Endodermal cell (in vitro differentiated cells): Measurements from ENCODE around the gene TFG. TPM values are rescaled to one million over a fixed set of nuclear protein-coding genes. Genes with fewer than 3 reads are reported as not detected.

Experiments
- DNase-seq: peaks from one replicate; pipeline ENCODE4 v3.0.0-alpha.2; 2017
- H3K27ac ChIP-seq: 2 replicates; pipeline ENCODE4 v1.5.1; 2013; ENCODE audit warnings: mild to moderate bottlenecking, low read depth, low read length, moderate library complexity
- H3K27me3 ChIP-seq: 2 replicates; pipeline ENCODE4 v1.6.1; 2013; ENCODE audit warnings: mild to moderate bottlenecking, low read length, moderate library complexity; ENCODE audit not compliant: insufficient read depth, control insufficient read depth, poor library complexity, severe bottlenecking
- H3K36me3 ChIP-seq: 2 replicates; pipeline ENCODE4 v1.7.0; 2013; ENCODE audit warnings: mild to moderate bottlenecking, low read length, moderate library complexity; ENCODE audit not compliant: control insufficient read depth, insufficient read depth
- H3K4me1 ChIP-seq: one replicate; pipeline ENCODE4 v1.7.0; 2013; ENCODE audit warnings: low read length; ENCODE audit not compliant: control insufficient read depth, insufficient read depth
- H3K4me3 ChIP-seq: 2 replicates; pipeline ENCODE4 v1.5.1; 2013; ENCODE audit warnings: mild to moderate bottlenecking, low read length, moderate library complexity
- H3K9ac ChIP-seq: 2 replicates; pipeline ENCODE4 v1.6.1; 2013; ENCODE audit warnings: mild to moderate bottlenecking, low read length, moderate library complexity; ENCODE audit not compliant: poor library complexity, severe bottlenecking; ENCODE audit errors: extremely low read depth
- H3K9me3 ChIP-seq: 2 replicates; pipeline ENCODE4 v1.6.1; 2013; ENCODE audit warnings: mild to moderate bottlenecking, low read length, moderate library complexity; ENCODE audit not compliant: control insufficient read depth
- H3K27ac Mint-ChIP-seq: 2 replicates; pipeline ENCODE4 v1.8.0; 2020; ENCODE audit warnings: mixed read lengths
- H3K27me3 Mint-ChIP-seq: 2 replicates; pipeline ENCODE4 v1.8.0; 2021; ENCODE audit warnings: mild to moderate bottlenecking, mixed read lengths; ENCODE audit not compliant: insufficient read depth
- H3K36me3 Mint-ChIP-seq: 2 replicates; pipeline ENCODE4 v1.8.0; 2020; ENCODE audit warnings: low read depth, mixed read lengths
- H3K4me1 Mint-ChIP-seq: 2 replicates; pipeline ENCODE4 v1.8.0; 2020; ENCODE audit warnings: mixed read lengths
- H3K4me3 Mint-ChIP-seq: 2 replicates; pipeline ENCODE4 v1.8.0; 2020; ENCODE audit warnings: mild to moderate bottlenecking, moderate library complexity, mixed read lengths
- H3K9me3 Mint-ChIP-seq: 2 replicates; pipeline ENCODE4 v1.8.0; 2020; ENCODE audit warnings: mild to moderate bottlenecking, mixed read lengths
- WGBS, 2 experiments: methylation state at CpG; one replicate each; pipeline versions ENCODE4 v1.1.5 to v1.1.7; 2013; ENCODE audit warnings: missing lambda C conversion rate in 2 of 2, mixed read lengths in 1 of 2; ENCODE audit not compliant: insufficient coverage in 1 of 2, insufficient read length in 1 of 2; 5-methylcytosine and 5-hydroxymethylcytosine counted together
- total RNA-seq, 2 donors: library from RNA; stranded (reverse); fragmentation: NEBNext Ultra II Directional in 1 of 2; extraction: Animal tissue kit (Norgen Biotek cat#: 25700) in 1 of 2; gene quantifications; 2 replicates in 1 of 2; 3 replicates in 1 of 2; pipeline ENCODE4 v1.2.1, GENCODE V29; 2021
- TF ChIP-seq, protein P1 (sequence below): fragments of 200-600 bp; sonication (generic); conservative IDR thresholded peaks from 2 replicates; pipeline ENCODE4 v1.5.0; 2021; ENCODE audit warnings: antibody characterized with exemption, mild to moderate bottlenecking

TFG gene
- total RNA-seq, 2 donors from 2014 or later, result 102 to 137 TPM

DNA sequence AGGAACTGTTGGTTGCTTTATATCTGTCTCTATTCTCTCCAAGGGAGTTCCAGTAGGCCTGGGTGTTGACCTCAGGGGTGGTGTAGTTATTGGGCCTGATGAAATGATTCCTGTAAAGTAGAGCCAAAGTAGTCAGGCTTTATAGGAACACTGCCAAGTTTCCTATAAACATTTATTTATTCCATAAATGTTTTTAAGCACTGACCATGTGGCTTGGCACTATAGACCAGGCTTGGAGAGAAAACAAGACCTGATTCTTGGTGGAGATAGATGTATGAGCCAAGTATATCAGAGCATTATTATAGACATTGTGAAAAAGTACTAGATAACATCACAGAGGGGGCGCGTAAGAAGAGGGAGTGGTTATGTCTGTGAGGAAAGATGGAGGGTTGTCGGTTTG, 65.9 kb downstream of the TFG start:
- H3K9ac ChIP-seq, result no peak overlapping the region
- H3K4me1 Mint-ChIP-seq, result peaks cover 1% of the 10 kb centered on the region
- H3K27me3 ChIP-seq, result no peaks in the 10 kb centered on the region
- DNase-seq, result no peak
- 98 to 100% methylated on average over 1 to 3 of the region's 3 CpGs for WGBS, 2 experiments
- no peak overlapping the region for H3K27ac ChIP-seq
- no peaks in the 10 kb centered on the region for H3K36me3 ChIP-seq
- H3K27me3 Mint-ChIP-seq, result peaks cover 4% of the 10 kb centered on the region
- TF ChIP-seq, protein P1, sequence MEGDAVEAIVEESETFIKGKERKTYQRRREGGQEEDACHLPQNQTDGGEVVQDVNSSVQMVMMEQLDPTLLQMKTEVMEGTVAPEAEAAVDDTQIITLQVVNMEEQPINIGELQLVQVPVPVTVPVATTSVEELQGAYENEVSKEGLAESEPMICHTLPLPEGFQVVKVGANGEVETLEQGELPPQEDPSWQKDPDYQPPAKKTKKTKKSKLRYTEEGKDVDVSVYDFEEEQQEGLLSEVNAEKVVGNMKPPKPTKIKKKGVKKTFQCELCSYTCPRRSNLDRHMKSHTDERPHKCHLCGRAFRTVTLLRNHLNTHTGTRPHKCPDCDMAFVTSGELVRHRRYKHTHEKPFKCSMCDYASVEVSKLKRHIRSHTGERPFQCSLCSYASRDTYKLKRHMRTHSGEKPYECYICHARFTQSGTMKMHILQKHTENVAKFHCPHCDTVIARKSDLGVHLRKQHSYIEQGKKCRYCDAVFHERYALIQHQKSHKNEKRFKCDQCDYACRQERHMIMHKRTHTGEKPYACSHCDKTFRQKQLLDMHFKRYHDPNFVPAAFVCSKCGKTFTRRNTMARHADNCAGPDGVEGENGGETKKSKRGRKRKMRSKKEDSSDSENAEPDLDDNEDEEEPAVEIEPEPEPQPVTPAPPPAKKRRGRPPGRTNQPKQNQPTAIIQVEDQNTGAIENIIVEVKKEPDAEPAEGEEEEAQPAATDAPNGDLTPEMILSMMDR, result no peak
- peaks cover 6% of the 10 kb centered on the region for H3K9me3 ChIP-seq
- no peak overlapping the region for H3K27ac Mint-ChIP-seq
- no peaks in the 10 kb centered on the region for H3K4me1 ChIP-seq
- H3K9me3 Mint-ChIP-seq, result no peaks in the 10 kb centered on the region
- H3K4me3 Mint-ChIP-seq, result no peak overlapping the region
- H3K36me3 Mint-ChIP-seq, result no peaks in the 10 kb centered on the region
- no peak overlapping the region for H3K4me3 ChIP-seq

DNA sequence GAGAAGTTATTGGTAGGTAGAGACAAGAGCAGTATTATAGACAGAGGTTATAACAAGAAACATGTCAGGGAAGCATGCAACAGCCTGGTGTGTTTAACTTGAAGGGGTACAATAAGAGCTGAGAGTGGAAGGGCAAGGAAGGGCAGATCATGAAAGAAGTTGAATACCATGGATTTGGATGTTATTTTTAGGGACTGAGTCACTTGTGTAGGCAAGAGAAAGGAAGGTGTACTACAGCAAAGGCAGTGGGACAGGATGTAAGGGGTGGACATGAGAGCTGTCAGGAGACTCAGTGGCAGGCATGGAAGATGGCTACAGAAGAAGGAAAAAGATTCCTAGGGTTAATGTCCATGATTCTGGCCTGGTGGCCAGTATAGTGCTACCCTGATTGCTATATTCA, 66.4 kb downstream of the TFG start:
- no peak overlapping the region for H3K27ac ChIP-seq
- Mint-ChIP-seq H3K27ac (no peak overlapping the region), H3K27me3 (peaks cover 4% of the 10 kb centered on the region), H3K4me3 (no peak overlapping the region), H3K4me1 (no peaks in the 10 kb centered on the region), H3K9me3 (no peaks in the 10 kb centered on the region), H3K36me3 (no peaks in the 10 kb centered on the region)
- H3K9ac ChIP-seq, result no peak overlapping the region
- H3K4me1 ChIP-seq, result no peaks in the 10 kb centered on the region
- no peak overlapping the region for H3K4me3 ChIP-seq
- H3K9me3 ChIP-seq, result peaks cover 6% of the 10 kb centered on the region
- no peaks in the 10 kb centered on the region for H3K27me3 ChIP-seq
- H3K36me3 ChIP-seq, result no peaks in the 10 kb centered on the region
- TF ChIP-seq, protein P1, result no peak
- DNase-seq, result no peak

DNA sequence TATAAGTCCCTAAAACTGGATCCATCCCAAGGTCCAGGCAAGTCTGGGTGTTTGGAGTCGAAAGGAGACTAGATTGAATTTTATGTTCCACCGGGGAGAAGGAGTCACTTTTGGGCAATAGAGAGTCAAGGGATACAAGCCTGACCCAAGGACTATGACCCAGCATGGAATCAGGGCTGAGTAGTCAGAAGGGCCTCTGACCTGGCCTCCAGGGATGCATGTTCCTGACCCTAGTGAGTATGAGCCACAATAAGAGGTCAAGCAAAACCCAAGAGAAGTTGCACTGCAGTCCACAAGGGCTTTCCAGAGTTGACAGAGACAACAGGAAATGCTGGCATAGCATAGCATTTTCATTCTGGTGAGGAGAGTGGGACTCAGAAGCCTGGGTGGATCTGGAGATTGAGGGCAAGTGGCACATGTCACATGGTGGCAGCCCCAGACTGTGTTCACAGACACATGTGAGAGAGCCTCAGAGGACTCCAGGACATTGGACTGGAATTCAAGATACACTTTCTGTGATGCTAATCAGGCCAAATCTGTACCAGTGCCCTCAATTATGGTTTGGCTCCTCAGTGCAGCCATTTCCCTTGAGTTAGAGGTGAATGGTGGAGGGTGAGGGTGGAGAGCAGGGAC, 66.9 kb downstream of the TFG start:
- Histone ChIP-seq H3K4me3 (no peak overlapping the region), H3K4me1 (no peaks in the 10 kb centered on the region), H3K36me3 (no peaks in the 10 kb centered on the region), H3K9ac (no peak overlapping the region), H3K9me3 (peaks cover 6% of the 10 kb centered on the region), H3K27me3 (no peaks in the 10 kb centered on the region), H3K27ac (no peak overlapping the region)
- H3K36me3 Mint-ChIP-seq, result no peaks in the 10 kb centered on the region
- no peak overlapping the region for H3K4me3 Mint-ChIP-seq
- TF ChIP-seq, protein P1, result no peak
- H3K27me3 Mint-ChIP-seq, result peaks cover 4% of the 10 kb centered on the region
- H3K9me3 Mint-ChIP-seq, result no peaks in the 10 kb centered on the region
- DNase-seq, result no peak
- 83 to 95% methylated on average over 2 of the region's 2 CpGs for WGBS, 2 experiments
- no peaks in the 10 kb centered on the region for H3K4me1 Mint-ChIP-seq
- no peak overlapping the region for H3K27ac Mint-ChIP-seq
